DND-41 (cell line): ENCODE measurements around the gene USP1.

Experiments
- ATAC-seq: fragments of 200-7000 bp; cut with Tn5 transposase; 3 replicates; pipeline ENCODE4 v1.9.1; 2021; ENCODE audit warnings: low read depth; ENCODE audit not compliant: insufficient read depth
- DNase-seq: peaks from one replicate; pipeline ENCODE4 v3.0.0-alpha.2; 2020
- H2AFZ ChIP-seq: 2 replicates; pipeline ENCODE4 v1.6.0; 2012; ENCODE audit warnings: low read depth, low read length
- H3K27ac ChIP-seq: 2 replicates; pipeline ENCODE4 v1.5.1; 2012; ENCODE audit warnings: low read length, inconsistent platforms
- H3K27me3 ChIP-seq: fragments of 200-600 bp; sonication (generic); 2 replicates; pipeline ENCODE4 v1.6.0; 2012; ENCODE audit warnings: low read length, mild to moderate bottlenecking, inconsistent platforms; ENCODE audit not compliant: insufficient read depth, poor library complexity
- H3K36me3 ChIP-seq: 2 replicates; pipeline ENCODE4 v1.5.1; 2012; ENCODE audit warnings: low read length, inconsistent platforms; ENCODE audit not compliant: insufficient read depth
- H3K4me1 ChIP-seq: 2 replicates; pipeline ENCODE4 v1.5.1; 2012; ENCODE audit warnings: mild to moderate bottlenecking, low read length; ENCODE audit not compliant: insufficient read depth
- H3K4me2 ChIP-seq: 2 replicates; pipeline ENCODE4 v1.6.0; 2012; ENCODE audit warnings: mild to moderate bottlenecking, moderate library complexity, low read length, inconsistent platforms; ENCODE audit not compliant: insufficient read depth
- H3K4me3 ChIP-seq, 2 experiments: fragments of 200-600 bp in 1 of 2; shearing (Covaris generic) in 1 of 2; 2 replicates each; pipeline ENCODE4 v1.5.1; 2012 to 2016; ENCODE audit warnings: inconsistent platforms in 2 of 2, low read length in 2 of 2, mild to moderate bottlenecking in 2 of 2, low read depth in 1 of 2, moderate library complexity in 1 of 2
- H3K79me2 ChIP-seq: 2 replicates; pipeline ENCODE4 v1.6.0; 2012; ENCODE audit warnings: low read length, inconsistent platforms; ENCODE audit not compliant: insufficient read depth
- H3K9ac ChIP-seq: 2 replicates; pipeline ENCODE4 v1.6.0; 2012; ENCODE audit warnings: low read depth, mild to moderate bottlenecking, inconsistent platforms, low read length, moderate library complexity
- H3K9me3 ChIP-seq: 2 replicates; pipeline ENCODE4 v1.5.1; 2012; ENCODE audit warnings: low read length, moderate library complexity, mild to moderate bottlenecking, inconsistent platforms; ENCODE audit not compliant: insufficient read depth, severe bottlenecking
- H4K20me1 ChIP-seq: 2 replicates; pipeline ENCODE4 v1.6.0; 2012; ENCODE audit warnings: low read length; ENCODE audit not compliant: insufficient read depth
- CTCF ChIP-seq: IDR thresholded peaks from 2 replicates; pipeline ENCODE4 v1.5.1; 2012; ENCODE audit warnings: borderline replicate concordance, low read length, moderate library complexity, mild to moderate bottlenecking; ENCODE audit not compliant: poor library complexity, severe bottlenecking; ENCODE audit errors: extremely low read depth
- EZH2 ChIP-seq: IDR thresholded peaks from 3 replicates; pipeline ENCODE4 v1.6.1; 2012; ENCODE audit warnings: borderline replicate concordance, low read depth, mild to moderate bottlenecking, moderate library complexity, low read length, inconsistent platforms; ENCODE audit not compliant: severe bottlenecking

The USP1 gene

GRCh38 chr1:62484824-62485468 lies 48.1 kb downstream of the USP1 start:
- Histone ChIP-seq H2AFZ (no peak overlapping the region), H3K9me3 (no peaks in the 10 kb centered on the region)

GRCh38 chr1:62487956-62488355 lies 51.1 kb downstream of the USP1 start:
- H3K36me3 ChIP-seq = peaks cover 26% of the 10 kb centered on the region; the same call in 1 of the 2 replicates
- no peak overlapping the region for H3K4me3 ChIP-seq
- no peak overlapping the region for H2AFZ ChIP-seq
- H3K27me3 ChIP-seq = no peaks in the 10 kb centered on the region
- no peak for ATAC-seq
- TF ChIP-seq CTCF (no peak), EZH2 (no peak)
- no peak overlapping the region for H3K9ac ChIP-seq
- no peaks in the 10 kb centered on the region for H3K79me2 ChIP-seq
- no peak for DNase-seq
- H3K4me1 ChIP-seq = no peaks in the 10 kb centered on the region
- no peak overlapping the region for H3K27ac ChIP-seq
- H3K4me2 ChIP-seq = no peak overlapping the region
- no peaks in the 10 kb centered on the region for H3K9me3 ChIP-seq
- no peaks in the 10 kb centered on the region for H4K20me1 ChIP-seq

More at GRCh38 chr1:62484824-62485468, 48.1 kb downstream of the USP1 start:
- H3K9ac ChIP-seq = no peak overlapping the region
- H3K36me3 ChIP-seq = peaks cover 7% of the 10 kb centered on the region; the same call in 1 of the 2 replicates
- H4K20me1 ChIP-seq = no peaks in the 10 kb centered on the region
- no peak for TF ChIP-seq EZH2
- no peak for TF ChIP-seq CTCF
- DNase-seq (no peak), ATAC-seq (no peak)
- no peak overlapping the region for H3K27ac ChIP-seq
- H3K27me3 ChIP-seq = no peaks in the 10 kb centered on the region
- H3K4me2 ChIP-seq = no peak overlapping the region
- H3K4me3 ChIP-seq = no peak overlapping the region
- no peaks in the 10 kb centered on the region for H3K79me2 ChIP-seq
- H3K4me1 ChIP-seq = no peaks in the 10 kb centered on the region

- TF ChIP-seq CTCF (no peak), EZH2 (no peak)
- peaks cover 40% of the 10 kb centered on the region; the same call in 1 of the 2 replicates for H3K36me3 ChIP-seq
- no peaks in the 10 kb centered on the region for H3K79me2 ChIP-seq
- no peaks in the 10 kb centered on the region for H3K4me1 ChIP-seq
- no peak overlapping the region for H2AFZ ChIP-seq
- no peak for ATAC-seq
- no peaks in the 10 kb centered on the region for H3K9me3 ChIP-seq
- no peak overlapping the region for H3K4me3 ChIP-seq
- no peak overlapping the region for H3K27ac ChIP-seq
- H4K20me1 ChIP-seq = no peaks in the 10 kb centered on the region
- H3K4me2 ChIP-seq = no peak overlapping the region
- DNase-seq = no peak
- no peaks in the 10 kb centered on the region for H3K27me3 ChIP-seq
- H3K9ac ChIP-seq = no peak overlapping the region
Observed at GRCh38 chr1:62492521-62492920, 55.7 kb downstream of the USP1 start.

GRCh38 chr1:62493656-62494055 lies 56.8 kb downstream of the USP1 start:
- H3K9me3 ChIP-seq = no peaks in the 10 kb centered on the region
- H3K4me3 ChIP-seq = no peak overlapping the region
- H3K4me1 ChIP-seq = no peaks in the 10 kb centered on the region
- no peak overlapping the region for H3K9ac ChIP-seq
- no peaks in the 10 kb centered on the region for H3K79me2 ChIP-seq
- DNase-seq (no peak), ATAC-seq (no peak)
- no peak overlapping the region for H3K27ac ChIP-seq
- H3K27me3 ChIP-seq = no peaks in the 10 kb centered on the region
- no peaks in the 10 kb centered on the region for H4K20me1 ChIP-seq
- no peak overlapping the region for H2AFZ ChIP-seq
- TF ChIP-seq CTCF (no peak), EZH2 (no peak)
- H3K4me2 ChIP-seq = no peak overlapping the region
- peaks cover 35% of the 10 kb centered on the region; the same call in 1 of the 2 replicates for H3K36me3 ChIP-seq
